ENCODE data around the gene NPAS3. TPM values are rescaled to one million over a fixed set of nuclear protein-coding genes. Genes with fewer than 3 reads are reported as not detected.

The NPAS3 gene
- total RNA-seq, 1 donor from 2014 or later = 4.9 TPM

DNA sequence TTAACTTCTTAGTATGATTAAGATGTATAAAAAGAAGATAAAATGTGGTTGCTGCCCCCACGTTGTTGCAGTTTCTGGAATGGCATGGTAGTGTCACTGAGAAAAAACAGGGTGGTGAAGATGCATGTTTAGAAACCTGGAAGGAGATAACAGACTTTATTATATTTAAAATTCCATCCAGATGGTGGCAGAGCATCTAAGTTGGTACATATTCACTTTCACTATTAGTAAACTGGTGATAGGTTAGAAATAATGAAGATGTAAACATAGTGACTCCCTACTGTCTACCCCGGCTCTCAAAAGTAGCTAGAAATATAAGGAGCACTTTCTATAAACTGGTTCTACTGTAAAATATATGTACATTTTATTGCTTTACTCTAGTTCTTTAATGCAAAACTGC is 279.3 kb downstream of the NPAS3 start:
- DNase-seq (ENCODE audit: low spot score) = no peak
- intact Hi-C loops (cut with DNase I) = no loop called here

DNA sequence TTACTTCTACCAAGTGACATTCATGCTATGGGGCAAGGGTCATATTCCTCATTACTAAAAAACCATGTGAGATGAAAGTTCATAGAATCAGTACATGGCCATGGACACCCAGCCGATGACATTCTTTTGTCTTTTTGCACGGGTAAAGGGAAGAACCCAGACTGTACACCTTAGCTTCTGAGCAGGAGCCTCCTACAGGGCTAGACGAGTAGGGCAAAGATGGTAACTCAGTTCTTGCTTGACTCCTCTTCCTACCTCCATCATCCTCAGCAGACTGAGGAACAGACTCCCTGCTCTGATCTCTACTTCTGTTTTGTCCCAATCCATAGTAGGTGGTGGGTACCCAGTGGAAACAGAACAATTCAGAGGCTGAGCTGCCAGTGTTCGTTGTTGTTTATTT is 281.3 kb downstream of the NPAS3 start:
- no peak for DNase-seq (ENCODE audit: low spot score)
- intact Hi-C loops (cut with DNase I) = no loop called here

- intact Hi-C loops (cut with DNase I) = no loop called here
- DNase-seq (ENCODE audit: low spot score) = no peak
Measured at GRCh38 chr14:33229269-33229929, 290.7 kb downstream of the NPAS3 start.

- intact Hi-C loops (cut with DNase I) = no loop called here
- no peak for DNase-seq (ENCODE audit: low spot score)
Measured at GRCh38 chr14:33230021-33230420, 291.3 kb downstream of the NPAS3 start.

DNA sequence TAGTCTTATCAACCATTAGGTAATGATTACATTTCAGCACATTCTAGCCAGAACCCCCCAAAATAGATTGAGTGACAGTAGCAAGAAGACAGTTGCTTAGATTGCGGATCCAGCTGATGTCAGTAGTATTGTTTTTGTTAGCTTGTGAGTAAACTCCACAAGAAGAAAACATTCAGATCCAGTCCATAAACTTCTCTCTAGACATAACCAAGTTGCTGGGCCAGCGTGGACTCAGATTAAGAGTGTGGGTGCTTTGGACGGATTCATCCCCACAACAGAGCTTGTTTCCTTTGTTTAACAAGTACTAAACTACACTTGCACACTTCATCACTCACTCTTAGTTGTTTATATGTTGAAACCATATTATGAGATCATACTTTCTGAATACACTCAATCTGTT is 293.4 kb downstream of the NPAS3 start:
- DNase-seq (ENCODE audit: low spot score) = no peak
- intact Hi-C loops (cut with DNase I) = no loop called here

DNA sequence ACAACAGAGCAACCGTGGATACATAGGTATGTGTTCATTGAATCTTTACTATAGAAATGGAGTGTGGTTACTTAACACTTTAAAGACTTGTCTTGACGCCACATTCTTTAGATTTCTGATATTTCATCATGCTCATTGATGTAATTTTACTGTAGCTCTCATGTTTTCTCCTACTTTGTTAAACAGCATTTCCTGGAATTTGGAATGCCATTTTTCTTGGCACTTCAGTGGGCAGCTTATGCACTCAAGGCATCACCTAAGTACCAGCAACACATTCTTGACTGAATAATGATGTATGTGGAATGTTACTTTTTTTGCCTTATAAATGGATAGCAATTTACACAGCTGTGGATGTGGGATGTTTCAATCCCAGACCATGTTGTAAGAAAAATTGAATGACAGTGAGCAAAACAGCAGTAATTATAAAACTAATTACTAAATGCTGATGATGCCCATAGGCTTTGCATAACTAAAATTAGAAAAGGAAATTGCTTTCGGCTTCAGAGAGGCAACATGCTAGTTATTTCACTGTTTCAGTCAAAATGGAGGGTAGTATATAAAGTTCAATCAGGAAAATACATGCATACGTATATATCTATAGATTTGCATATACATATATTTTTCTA is 298.5 kb downstream of the NPAS3 start:
- intact Hi-C loops (cut with DNase I) = no loop called here
- DNase-seq (ENCODE audit: low spot score) = no peak

DNA sequence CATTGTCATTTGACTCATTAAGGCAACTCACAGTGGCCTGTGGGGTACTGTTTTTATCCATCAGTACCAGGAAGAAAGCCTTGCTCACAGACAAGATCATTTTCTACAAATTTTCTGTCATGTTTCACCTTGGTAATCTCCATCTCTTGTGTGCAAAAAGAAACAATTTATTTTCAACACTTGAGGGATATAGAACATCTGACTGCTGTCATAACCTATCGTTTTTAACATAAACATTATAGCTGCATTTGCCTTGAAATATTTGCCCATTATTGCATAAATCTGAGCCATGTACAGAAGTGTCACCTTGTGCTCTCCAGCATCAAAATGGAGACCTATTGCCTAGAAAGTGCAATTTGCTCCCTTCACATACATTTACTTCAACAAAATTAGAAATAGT is 300.8 kb downstream of the NPAS3 start:
- intact Hi-C loops (cut with DNase I) = no loop called here
- no peak for DNase-seq (ENCODE audit: low spot score)

- intact Hi-C loops (cut with DNase I) = no loop called here
- DNase-seq (ENCODE audit: low spot score) = no peak
Measured at GRCh38 chr14:33240466-33240865, 301.8 kb downstream of the NPAS3 start.

- no peak for DNase-seq (ENCODE audit: low spot score)
- intact Hi-C loops (cut with DNase I) = no loop called here
Measured at GRCh38 chr14:33241331-33241730, 302.7 kb downstream of the NPAS3 start.

DNA sequence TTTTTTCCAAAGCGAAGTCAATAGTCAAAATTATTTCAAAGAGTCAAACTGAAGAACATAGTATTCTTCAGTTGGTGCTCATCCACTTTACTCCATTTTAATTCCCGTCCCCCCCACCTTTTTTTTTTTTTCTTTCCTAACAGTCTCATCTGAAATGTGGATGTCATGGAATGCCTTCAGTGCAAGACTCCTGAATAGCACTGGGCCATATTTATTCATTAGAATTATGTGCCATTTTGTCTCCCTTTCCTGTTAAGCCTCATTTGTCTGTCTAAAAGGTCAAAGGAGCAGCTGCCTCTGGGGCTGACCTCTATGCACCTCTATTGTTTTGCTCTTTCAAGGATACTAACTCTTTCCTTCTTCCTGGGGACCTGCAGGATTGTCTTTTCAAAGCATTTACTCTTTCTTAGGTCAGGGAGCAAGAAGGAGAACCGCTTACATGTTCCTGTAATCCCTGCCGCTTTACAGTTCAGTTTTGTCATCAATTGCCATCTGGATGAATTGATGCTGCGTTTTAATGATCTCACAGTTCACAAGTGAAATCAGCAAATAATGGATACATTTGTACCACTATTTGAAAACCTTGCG is 310.6 kb downstream of the NPAS3 start:
- intact Hi-C loops (cut with DNase I) = no loop called here

DNA sequence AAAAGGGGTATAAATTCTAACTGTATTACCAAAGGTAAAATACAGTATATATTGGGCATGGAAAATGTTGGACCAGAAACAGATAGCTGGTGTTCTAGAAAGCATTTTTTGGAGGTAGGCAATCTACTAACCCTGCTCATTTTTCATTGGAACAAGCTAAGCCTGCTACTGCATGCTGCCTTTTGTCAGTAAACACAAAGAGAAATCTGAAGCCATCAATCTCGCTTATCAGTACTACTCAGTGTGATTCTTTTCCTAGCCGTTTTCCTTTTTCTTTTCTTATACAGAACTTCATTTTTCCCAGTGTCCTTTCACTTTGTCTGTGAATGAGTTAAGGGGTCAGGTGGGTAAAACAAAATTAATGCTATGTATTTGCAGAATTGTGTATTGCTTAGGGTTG is 312.3 kb downstream of the NPAS3 start:
- no peak for DNase-seq (ENCODE audit: low spot score)
- intact Hi-C loops (cut with DNase I) = no loop called here

More for the DNA sequence above, 310.6 kb downstream of the NPAS3 start:
- no peak for DNase-seq (ENCODE audit: low spot score)

DNA sequence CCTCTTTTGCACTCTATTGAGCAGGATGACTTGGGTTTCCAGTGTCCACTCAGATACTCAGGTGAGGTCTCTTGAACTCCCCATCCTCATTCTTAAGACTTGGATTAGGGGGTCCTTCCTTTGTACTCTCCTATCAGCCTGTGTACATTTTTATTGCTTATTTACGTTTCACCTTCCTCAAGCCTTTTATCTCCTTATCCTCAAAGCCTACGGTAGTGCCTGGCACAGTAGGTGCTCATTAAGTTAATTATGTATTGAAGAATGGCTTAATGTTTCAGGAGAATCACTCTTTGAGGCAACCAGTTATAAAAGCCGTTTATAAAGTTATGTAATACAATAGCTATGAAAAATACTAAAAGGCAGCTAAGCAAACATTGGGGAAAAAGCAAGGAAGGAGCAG is 315.7 kb downstream of the NPAS3 start:
- DNase-seq (ENCODE audit: low spot score) = no peak
- intact Hi-C loops (cut with DNase I) = no loop called here

GRCh38 chr14:33254861-33255395 is 316.2 kb downstream of the NPAS3 start:
- DNase-seq (ENCODE audit: low spot score) = no peak
- intact Hi-C loops (cut with DNase I) = no loop called here

- DNase-seq (ENCODE audit: low spot score) = no peak
- intact Hi-C loops (cut with DNase I) = no loop called here
Measured at GRCh38 chr14:33257796-33258195, 319.1 kb downstream of the NPAS3 start.

GRCh38 chr14:33259764-33260163 is 321.1 kb downstream of the NPAS3 start:
- intact Hi-C loops (cut with DNase I) = no loop called here
- no peak for DNase-seq (ENCODE audit: low spot score)

GRCh38 chr14:33271216-33271615 is 332.5 kb downstream of the NPAS3 start:
- intact Hi-C loops (cut with DNase I) = no loop called here
- no peak for DNase-seq (ENCODE audit: low spot score)

- intact Hi-C loops (cut with DNase I) = no loop called here
- DNase-seq (ENCODE audit: low spot score) = no peak
Measured at GRCh38 chr14:33271891-33272290, 333.2 kb downstream of the NPAS3 start.

DNA sequence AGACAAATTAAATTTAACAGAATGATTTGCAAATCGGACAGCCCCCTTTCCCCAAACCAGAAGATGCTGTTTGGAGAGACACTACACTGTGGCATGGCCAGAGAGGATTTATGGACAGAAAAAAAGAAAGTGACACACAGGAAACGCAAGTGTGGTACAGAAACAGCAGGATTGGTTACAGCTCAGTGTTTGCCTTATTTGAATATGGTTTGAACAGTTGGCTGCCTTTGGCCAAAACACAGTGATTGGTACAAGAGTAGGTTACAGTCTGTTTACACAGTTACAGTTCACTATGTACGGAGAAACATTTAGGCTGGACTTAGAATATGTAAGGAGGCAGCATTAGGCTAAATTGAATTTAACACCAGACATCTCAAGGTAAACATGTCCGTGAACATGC is 335.3 kb downstream of the NPAS3 start:
- no peak for DNase-seq (ENCODE audit: low spot score)
- intact Hi-C loops (cut with DNase I) = no loop called here

- intact Hi-C loops (cut with DNase I) = no loop called here
- DNase-seq (ENCODE audit: low spot score) = no peak
Measured at GRCh38 chr14:33275879-33276278, 337.2 kb downstream of the NPAS3 start.

DNA sequence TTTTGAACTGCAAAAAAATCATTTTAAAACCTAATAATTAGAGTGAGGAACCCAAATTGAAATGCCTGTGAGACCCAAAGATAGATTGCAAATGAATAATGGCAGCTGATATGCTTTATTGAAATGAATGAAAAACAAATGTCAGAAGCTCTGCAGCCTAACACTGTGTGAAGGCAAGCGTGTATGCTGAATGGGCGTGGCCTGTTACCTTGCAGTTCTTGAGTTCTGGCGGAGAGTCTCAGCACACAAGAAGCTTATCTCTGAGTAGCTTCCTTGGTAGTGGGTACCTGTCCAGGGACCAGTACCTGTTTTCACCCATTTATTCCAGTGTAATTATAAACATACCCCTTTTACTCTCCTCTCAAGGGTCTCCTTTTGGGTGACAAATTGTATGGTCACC is 341.2 kb downstream of the NPAS3 start:
- no peak for DNase-seq (ENCODE audit: low spot score)
- intact Hi-C loops (cut with DNase I) = no loop called here

- intact Hi-C loops (cut with DNase I) = no loop called here
- DNase-seq (ENCODE audit: low spot score) = no peak
Measured at GRCh38 chr14:33280646-33281045, 342.0 kb downstream of the NPAS3 start.
